T-helper 2 cell (primary cell): ENCODE measurements around the gene DNM1.

Experiments used
- DNase-seq, 5 experiments: peaks; one replicate each; pipeline versions ENCODE4 v3.0.0 to v3.0.0-alpha.2; 2012 to 2022

The DNM1 gene

DNA sequence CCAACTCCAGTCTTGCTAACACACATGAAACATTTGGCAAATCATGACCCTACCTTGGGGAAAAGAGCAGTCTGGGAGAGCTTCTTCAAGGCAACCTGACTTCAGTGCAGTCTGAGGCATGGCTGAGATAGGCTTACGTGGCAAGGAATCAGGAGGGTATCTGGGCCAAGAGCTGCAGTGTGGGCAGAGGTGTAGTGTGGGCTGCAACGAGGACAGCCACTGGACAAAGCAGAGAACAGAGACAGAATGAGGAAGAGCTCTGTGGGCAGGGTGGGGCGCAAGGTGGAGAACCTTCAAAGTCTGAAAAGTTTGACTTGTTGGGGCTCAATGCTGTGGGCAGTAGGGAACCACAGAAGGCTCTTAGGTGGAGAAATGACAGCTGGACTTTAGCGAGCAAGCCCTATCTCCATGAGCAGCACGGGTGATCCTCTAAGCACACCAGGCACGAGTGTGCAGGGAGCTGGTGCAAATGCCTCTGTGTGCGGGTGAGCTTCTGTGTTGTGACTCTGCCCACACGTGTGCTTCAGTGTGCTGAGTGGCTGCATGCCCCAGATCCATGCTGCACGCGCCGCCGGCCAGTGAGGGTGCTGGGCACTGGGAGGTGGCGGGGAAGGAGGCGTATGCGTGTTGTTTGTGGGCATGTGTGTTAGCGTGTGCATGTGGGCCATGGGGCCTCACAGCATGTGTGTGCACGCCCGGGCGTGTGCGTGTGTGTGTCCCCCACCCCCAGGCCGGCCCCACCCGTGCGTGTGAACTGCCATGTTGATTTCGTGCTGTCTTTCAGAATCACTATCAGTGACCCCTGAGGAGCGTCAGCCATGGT lies 49.3 kb downstream of the DNM1 start:
- DNase-seq, result no peak

DNA sequence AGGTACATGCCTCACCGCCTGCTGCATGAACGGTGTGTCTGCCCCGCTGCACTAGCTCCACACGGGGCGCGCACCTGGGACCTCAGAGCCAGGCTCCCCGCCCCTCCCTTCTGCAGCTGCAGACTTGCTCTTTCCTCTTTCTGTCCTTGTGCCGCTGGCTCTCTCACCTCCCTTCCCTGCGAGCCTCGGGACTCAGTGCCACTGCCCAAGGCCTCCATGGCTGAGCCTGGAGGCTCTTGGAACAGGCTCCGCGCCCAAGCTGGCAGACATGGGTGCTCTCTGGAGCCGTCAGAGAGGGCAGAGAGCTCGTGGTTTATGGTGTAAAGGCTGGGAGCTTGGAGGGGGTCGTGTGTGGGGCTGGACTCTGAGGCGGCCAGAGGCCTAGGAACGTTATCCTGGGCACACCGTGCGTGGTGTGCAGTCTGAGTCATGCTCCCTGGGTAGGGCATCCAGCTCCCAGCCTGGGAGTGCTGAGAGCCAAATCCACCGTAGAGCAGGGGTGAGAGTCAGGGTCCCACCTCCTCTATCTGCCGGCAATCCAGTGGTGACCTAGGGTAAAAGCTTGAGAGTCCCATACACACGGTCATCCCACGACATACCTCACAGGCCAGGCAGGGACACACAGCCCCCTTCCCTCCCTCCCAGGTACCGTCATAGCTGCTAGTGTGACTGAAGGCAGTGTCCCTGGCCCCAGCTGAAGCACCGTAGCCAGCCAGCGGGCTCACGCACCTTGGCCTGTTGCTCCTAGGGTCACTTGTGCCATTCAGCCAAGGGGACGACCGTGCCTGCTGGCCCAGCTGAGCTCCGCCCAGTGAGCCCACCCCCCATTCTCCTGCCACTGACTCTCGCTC lies 50.2 kb downstream of the DNM1 start:
- DNase-seq, result no peak

DNA sequence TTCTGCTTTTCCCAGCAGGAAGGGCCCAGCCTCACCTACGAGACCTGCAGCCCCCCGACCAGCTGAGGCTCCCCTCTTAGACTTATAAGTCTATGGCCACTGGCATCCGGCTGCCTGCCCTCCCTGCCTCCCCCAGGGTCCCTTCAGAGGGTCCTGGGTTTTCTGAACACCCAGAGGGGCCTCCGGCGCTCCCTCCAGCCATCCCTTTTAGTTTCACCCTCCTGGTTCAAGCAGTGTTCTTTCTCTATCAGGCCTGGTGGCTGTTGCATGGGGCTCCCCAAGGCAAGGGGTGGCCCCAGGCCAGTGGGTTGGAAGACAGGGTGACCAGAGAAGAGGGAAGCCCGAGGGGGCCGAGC lies 50.8 kb downstream of the DNM1 start:
- no peak for DNase-seq

DNA sequence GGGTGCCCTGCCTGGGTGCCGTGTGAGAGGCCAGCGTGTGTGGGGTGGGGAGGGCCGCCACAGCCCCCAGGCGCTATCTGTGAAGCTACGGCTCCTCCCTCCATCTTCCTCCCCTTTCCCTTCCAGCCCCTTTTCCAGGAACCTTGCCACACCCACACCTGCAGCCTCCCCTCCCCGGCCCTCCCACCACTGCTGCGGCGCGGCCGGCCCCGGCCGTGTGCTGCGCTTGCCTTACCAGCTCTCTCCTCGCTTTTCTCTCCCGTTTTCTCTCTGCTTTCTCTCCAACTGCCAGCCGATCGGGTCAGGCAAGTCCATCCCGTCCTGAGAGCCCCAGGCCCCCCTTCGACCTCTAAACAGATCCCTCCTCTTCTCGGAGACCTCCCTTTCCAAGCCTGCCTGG lies 51.2 kb downstream of the DNM1 start:
- no peak for DNase-seq

DNA sequence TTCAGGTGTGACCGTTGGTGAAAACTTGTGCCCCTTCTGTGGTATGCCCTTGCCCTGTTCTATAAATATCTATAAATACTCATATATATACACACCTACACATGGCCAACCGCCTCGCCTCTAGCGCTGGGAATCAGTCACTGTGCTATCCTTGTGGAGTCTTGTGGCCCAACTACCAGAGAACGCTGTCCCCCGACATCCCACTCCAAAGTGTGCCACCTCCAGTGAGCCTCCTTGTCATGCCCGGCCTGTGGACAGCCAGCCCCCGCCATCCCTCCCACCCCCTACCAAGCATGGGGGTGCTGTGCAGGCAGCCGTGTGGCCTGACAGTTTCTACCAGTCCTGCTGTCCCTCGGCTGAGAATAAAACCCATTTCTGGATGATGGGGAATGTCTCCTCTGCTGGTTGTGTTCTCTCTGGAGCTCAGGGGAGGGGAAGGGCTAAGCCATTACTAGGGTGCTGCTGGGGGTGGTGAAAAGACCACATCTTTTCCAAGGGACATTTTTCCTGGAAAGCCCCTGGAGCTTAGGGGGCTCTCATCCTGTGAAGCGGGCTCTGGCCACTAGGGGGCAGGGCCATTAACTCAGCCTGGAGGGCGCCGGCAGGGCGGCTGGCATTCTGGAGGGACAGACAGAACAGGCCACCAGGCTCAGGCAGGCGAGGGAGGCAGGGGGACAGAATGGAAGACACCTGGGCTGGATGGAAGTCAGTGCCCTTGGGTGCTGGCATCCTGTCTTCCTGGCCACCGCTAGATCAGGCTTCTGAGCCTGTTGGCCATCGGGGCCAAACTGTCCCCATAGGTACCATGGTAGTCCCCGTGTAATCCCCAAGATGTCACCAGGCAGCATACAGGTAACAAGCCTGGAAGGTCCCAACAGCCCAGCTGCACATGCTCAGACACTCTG lies 51.9 kb downstream of the DNM1 start:
- peak in 4 of 5 experiments; percentile 25 to 49 (median 40) for DNase-seq

DNA sequence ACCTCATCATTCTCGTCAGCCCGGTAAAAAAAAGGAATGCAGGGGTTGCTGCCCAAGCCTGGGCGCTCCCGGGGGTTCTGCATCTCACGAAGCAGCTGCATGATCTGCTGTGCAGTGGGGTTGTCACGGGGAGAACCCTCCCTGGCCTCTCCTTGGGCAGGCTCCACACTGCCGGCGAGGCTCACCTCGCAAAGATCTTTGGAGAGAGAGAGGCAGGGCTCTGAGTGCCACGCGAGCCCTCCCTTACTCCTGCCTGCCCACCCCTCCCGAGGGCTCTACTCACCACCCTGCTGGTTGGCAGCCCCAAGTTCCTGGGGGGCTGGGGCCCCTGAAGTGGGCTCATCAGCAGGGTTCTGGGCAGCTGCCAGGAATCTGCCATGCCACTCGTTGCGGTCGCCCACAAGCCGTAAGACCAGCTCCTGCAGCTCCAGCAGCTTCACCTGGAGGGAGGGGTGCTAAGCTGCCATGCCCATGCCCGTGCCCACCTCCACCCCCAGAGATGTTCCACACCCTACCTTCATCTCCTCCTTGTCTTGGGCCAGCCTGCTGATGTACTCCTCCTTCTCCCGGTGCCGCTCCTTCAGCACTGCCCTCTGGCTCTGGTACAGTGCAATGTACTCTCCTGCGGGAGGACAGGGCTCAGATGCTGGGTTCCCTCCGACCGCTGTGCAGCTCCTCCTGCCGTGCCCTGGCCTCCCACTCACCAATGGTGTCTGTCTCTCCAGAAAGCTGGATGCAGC lies 54.1 kb downstream of the DNM1 start:
- no peak for DNase-seq

DNA sequence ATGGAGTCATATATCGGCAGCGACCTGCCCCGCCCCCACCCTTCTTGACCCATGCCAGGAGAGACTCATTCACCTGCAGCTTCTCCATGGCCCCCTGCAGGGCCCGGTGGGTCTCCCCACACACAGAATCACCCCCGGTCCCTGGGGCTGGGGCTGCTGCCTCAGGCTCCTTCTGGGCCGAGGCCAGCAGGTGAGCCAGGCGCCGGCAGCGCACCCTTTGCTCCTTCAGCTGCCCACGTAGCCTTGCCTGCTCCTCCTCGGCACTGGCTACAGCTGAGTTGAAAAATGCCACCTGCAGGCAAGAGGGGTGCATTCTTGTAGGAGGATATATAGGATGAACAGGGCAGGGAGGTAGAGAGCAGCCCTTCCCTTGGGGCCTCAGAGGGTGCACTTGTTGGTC lies 54.7 kb downstream of the DNM1 start:
- no peak for DNase-seq

DNA sequence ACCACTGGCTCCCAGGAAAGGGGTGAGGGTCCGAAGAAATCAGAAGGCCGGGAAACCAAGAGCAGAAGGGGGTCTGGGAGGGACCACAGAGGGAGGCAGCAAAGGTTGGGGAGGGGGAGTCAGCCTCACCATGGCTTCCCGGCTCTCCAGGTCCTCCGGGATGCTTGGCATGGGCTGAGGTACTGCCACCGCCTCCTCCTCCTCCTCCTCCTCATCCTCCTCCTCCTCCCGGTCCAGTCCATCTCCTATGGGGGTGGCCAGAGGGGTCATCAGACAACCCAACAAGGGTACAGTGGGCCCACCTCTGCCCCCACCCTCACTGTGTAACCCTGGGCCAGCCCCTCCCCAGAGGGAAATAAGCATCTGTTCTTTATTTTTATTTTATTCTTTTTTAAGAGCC lies 55.1 kb downstream of the DNM1 start:
- DNase-seq, result no peak

DNA sequence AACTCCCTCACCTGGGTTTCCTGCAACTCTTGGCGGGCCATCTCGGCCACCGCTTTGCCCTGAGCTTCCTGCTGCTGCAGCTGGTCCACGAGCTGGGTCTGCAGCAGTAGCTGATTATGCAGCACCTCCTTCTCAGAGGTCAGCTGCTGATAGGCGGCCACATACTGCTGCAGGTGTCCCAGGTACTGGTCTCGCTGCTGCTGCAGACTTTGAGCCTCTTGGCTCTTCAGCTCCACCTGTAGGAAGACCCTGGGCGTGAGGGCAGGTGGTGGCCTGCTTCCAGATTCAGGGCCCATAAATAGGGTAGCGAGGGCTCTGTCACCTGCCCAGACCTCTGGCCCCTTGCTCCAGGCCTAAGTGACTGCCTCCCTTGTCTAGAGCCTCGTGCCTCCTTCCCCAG lies 56.0 kb downstream of the DNM1 start:
- DNase-seq, result no peak

DNA sequence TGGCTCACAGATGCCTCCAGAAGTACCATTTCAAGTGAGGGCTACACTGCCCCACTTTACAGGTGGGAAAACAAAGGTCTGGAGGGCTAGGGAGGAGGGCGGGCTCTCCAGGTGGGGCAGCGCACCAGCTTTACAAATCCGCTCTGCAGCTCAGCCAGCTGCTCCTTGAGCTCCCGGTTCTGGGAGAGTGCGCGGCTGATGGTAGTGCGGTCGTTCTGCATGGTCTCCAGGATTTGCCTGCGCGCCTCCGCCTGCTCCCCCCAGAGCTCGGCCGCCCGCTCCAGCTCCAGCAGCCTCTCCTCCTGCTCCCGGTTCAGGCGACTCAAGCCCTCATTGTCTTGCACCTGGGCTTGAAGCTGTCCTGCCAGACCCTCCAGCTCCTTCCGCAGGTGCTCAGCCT lies 57.2 kb downstream of the DNM1 start:
- no peak for DNase-seq

DNA sequence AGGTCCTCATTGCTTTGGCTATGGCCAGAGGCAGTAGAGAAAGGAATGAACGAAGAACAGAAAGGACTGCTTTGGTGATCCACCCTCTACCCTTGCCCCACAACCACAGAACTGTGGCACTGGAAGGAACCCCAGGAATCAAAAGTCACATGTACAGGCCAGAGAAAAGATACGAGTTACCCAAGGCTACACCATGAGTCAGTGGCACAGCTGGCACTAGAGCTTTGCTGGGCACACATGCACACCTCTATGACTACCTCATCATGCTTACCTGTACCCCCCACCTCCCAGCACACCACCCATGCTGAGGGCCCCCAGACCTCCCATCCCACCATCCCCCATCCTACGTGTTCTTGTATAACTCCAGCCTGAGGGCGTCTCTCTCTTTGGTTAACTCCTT lies 59.5 kb downstream of the DNM1 start:
- no peak for DNase-seq

DNA sequence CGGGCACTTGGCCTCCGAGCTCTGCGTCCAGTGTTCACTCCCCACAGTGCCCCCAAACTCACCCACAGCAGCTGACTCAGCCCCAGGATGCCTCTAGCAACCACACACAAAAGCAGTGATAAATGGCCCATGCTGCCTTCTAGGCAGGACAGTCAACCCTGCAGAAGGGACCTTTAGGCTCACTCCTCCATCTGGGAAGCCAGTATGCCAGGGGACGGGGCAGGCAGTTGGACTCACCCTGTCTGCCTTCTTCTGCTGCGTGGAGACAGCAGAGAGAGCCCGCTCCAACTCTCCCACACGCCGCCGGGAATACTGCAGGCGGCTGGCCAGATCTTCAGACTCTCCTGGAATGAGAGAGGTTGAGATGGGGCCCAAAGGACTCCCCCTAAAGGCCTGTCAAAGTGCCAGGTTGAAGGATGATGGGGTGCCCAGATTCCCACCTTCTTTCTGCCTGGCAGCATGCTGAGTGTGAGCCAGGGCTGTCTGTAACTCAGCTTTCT lies 62.2 kb downstream of the DNM1 start:
- DNase-seq, result no peak

DNA sequence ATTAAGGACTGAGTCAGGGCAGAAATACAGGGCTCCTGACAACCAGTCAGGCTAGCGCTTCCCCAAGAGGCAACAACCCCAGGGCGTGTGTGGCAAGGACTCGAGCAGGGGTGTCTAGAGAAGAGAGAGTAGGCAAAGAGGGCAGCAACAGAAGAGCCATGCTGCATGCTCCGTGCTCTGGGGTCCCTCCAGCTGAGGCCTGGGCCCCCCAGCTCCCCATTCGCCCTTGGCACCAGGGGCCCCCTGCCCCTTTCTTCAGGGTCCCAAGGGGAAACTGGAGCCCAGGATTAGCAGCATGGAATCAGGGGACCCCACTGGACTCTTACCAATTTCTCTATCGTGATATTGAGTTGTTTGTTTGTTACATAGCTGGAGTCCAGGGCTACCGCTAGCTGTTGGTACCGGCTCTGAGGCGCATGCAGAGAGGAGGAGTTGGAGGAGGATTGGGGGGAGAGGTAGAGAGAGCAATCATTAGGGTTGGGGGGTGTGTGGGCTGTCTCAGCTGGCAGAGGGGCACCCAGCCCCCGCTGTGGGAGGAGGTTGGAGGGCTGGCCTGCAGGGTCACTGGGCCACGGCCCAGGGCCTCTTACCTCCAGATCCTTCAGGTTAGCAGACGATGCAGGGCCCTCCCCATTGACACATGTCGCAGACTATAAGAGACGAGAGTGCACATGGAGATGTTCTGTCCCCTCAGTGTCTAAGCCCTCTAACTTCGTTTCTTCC lies 63.9 kb downstream of the DNM1 start:
- no peak for DNase-seq

DNA sequence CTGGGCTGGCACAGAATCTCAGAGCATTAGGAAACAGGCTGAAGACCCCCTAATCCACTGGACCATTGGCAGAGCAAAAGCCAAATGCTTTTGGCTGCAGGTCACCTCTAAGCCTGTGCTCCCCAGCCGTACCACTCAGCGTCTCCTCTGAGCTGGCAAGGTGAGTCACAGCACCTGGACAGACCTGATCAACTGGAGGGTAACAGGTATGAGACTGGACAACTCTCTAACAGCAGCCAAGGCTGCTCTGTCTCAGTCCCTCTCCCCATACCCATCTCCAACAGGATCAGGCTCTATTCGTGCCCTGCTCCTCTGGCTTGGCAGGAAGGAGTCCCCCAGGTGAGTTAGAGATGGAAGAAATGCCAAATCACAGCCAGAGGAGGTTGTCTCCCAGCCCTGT lies 67.9 kb downstream of the DNM1 start:
- DNase-seq, result no peak

DNA sequence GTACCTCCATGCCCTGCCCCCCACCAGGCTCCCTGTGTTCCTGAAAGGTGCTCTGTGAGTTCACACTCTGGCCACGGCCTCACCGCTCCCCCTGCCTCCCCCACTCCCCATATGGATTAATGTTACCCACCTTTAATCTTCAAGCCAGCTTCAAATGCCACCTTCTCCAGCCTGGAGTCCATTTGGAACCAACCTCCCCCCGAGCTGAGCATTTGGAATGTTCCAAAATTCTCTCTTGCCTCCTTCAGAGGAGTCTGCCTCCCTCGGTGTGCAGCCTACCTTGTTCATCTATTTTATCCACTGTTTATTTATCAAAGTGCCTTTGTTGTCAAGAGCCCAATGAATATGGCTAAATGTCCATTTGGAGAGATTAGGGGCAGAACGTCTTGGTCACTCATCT lies 68.3 kb downstream of the DNM1 start:
- DNase-seq, result no peak

DNA sequence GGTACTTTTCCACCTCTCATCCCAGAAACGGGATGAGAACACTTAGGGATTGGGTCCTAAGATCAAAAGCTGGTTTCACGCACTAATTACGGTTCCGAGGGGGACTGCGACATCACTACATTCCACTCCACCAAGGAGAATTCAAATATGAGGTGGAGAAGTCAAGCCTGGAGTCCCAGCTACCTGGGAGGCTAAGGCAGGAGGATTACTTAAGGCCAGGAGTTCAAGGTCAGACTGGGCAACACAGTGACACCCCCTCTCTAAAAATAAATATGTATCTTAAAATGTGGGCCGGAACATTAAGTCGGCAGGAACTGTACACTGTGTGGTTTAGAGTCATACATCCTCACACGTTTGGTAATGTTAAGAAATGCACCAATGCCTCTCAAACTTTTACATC lies 71.1 kb downstream of the DNM1 start:
- no peak for DNase-seq

DNA sequence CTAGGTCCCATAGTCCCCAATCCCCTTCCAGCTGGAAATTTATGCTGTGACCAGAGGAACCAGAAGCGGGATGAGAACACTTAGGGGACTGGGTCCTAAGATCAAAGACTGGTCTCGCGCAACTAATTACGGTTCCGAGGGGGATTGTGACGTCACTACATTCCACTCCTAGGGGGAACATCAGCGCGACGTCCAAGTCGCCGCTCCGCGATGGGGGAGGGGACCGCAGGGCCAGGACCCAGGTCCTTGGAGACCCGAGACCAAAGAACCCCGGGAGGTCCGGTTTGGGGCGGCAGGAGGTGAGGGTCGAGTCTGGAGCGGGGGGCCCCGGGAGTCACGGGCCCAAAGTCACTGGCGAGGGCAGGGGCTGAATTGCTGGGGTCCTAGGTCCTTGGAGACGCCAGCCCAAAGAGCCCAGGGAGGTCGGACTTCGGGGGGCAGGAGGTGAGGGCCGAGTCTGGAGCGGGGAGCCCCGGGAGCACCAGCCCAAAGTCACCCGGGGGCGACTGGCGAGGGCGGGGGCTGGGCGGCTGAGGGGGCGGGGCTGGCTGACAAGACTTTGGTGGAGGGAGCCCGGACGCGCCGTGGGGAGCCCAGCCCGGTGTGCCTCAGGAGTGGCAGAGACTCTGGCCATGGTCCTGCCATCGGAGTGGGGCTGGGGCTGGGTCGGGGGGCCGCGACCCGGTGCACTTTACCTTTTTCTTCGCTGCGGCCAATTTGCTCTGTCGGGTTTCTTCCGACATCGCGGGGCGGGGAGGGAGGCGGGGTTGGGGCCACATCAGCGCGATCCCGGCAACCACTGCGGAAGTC lies 72.2 kb downstream of the DNM1 start, which contains the start of gene GOLGA2:
GOLGA2 (minus strand) TSS at position 810 of the 810 bp plus-strand sequence; CDS start at position 779, 31 bp downstream.
- DNase-seq, result peak in 1 of 5 experiments; percentile 14

DNA sequence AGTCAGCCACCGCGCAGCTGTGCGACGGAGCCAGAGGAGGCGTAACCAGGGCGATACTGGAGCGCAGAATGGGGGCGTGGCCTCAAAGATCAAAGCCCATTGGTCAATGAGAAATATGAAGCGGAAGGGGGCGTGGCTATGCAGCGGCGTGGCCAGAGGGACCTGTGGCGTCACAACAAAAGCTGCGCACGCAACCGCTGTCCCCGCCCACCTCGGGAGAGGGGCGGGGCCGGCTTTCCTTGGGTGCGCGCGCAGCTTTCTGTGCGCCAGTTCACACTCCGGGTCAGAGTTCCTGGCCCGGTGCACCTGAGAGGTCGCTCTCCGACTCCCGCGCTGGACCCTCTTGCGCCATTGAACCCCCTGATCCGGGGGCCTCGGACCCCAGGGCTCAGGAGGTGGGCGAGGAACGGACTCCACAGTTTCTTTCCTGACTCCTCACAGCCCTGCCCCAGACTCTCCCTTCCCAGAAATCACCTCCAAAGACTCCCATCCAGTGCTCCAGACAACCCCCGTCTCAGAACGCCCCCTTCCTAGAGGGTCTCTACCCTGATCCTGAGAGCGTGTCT lies 72.9 kb downstream of the DNM1 start, which contains the start of gene SWI5:
SWI5 (plus strand) TSS at position 269 of the 566 bp plus-strand sequence.
- peak; percentile 99 to 100 (median 99) for DNase-seq

DNA sequence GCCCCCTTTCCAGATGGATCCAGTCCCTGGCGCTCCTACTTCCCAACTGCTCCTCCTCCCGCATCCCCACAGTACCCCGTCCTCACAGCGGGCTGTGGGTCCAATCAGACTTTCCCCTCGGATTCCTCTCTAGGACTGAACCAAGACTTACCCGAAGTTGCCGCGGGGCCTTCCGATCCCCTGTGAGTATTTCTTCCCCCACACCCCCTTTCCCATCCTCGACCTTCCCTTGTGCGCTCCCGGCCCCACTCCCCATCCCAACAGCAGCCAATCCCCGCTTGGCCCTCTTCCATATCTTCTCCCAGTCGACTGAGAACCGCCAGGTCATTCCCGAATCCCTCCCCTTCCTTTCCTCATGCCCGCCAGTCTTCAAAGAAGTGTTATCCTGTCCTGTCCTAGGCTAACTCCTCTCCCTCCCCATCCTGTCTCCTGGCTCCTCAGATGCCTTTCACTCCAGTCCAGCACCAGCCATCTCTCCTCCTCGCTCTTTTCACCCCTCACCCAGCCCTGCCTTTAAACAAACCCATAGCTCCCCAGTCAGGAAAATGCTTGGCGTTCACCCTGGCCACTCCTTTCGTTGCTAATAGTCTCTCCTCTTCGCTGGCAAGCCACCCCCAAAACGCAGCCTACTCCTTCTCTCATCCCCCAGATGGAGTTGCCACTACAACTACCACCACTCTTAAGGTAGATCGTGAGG lies 73.5 kb downstream of the DNM1 start:
- DNase-seq, result no peak
